ENCODE measurements around the gene B4GALNT2. TPM values are rescaled to one million over a fixed set of nuclear protein-coding genes. Genes with fewer than 3 reads are reported as not detected.

The B4GALNT2 gene
- total RNA-seq: not detected

DNA sequence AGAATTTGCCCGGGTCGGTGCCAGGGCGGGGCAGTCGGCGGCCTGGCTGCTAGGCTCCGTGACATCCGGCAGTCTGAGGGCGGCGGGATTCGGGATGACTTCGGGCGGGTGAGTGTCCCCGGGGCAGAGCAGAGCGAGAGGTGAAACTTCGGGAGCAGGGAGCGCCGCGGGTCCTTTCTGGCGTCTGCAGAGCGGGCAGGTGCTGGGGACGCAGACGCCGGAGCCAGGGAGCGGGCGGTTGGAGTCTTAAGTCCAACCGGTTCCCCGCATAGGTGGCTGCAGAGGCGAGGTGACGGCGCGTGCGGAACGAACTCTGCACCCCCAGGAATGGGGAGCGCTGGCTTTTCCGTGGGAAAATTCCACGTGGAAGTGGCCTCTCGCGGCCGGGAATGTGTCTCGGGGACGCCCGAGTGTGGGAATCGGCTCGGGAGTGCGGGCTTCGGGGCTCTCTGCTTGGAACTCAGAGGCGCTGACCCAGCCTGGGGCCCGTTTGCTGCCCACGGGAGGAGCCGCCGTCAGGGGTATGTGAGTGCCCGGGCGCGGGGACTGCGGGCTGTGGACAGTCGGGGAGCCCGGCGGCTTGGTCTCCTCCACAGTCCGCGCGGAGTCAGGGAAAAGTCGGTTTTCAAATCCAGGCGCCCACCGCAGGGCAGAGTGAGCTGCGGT, at the start of gene B4GALNT2:
Gene B4GALNT2, plus strand, starts transcription at position 71 of the 666 bp plus-strand sequence. Its CDS starts 24 bp downstream, at position 95.

DNA sequence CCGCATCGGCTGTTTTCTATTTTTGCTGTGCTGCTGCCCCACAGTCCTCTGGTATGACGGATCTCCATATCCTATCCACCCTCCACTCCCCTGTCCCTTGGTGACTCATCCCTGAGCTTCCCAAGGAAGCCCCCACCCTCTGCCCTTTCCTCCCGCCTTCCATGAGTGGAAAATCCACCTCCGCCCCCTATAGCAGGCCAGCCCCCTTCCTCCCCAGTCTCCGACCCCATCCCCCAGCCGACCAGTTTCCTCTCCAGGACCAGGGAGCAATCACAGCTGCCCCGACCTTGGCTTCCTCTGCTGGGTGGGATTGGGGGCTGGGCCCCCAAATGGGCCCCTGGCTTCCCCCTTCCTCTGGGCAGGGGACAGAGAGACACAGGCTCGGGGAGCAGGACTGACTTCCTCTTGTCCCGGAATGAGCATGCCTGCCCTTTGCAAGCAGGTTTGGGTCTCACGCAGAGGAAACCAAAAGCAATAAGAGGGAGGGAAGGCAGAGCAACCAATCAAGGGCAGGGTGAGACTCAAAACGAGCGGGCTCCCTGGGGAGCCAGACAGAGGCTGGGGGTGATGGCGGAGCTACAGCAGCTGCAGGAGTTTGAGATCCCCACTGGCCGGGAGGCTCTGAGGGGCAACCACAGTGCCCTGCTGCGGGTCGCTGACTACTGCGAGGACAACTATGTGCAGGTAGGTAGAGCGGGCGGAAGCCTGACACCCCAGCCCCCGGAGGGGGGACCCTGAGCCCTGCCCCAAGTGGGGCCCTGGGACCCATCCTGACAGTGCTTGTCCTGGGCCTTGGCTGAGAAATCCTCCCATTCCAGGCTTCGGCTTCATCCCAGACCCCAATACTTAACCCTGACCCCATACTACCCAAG, 77.8 kb downstream of the B4GALNT2 start, which contains the start of the genes ABI3 and GNGT2:
Gene ABI3, plus strand, starts transcription at position 550 of the 872 bp plus-strand sequence. Its CDS starts 18 bp downstream, at position 568.
Gene GNGT2, minus strand, starts transcription at position 417 of the 872 bp plus-strand sequence. CDS start 3,152 bp downstream, outside the sequence.

Other genes starting within 250 kb of the B4GALNT2 start
- 28.8 TPM for gene ATP5MC1, start 240.0 kb upstream of the B4GALNT2 start, total RNA-seq
- 61.0 TPM for gene UBE2Z, start 224.4 kb upstream of the B4GALNT2 start, total RNA-seq
- gene SNF8, start 187.9 kb upstream of the B4GALNT2 start, total RNA-seq: 59.8 TPM
- gene GIP, start 164.2 kb upstream of the B4GALNT2 start, total RNA-seq: not detected
- 2.8 TPM for gene IGF2BP1, start 135.4 kb upstream of the B4GALNT2 start, total RNA-seq
- gene GNGT2, start 77.8 kb downstream of the B4GALNT2 start, total RNA-seq: not detected
- gene ABI3, start 77.9 kb downstream of the B4GALNT2 start, total RNA-seq: not detected
- 0.94 TPM for gene PHOSPHO1, start 98.0 kb downstream of the B4GALNT2 start, total RNA-seq
- gene ZNF652, start 229.5 kb downstream of the B4GALNT2 start, total RNA-seq: 41.0 TPM

Measured in parietal lobe (tissue), 1 donor.